Liver (tissue), 9 donors: ENCODE measurements around the gene ZKSCAN3. TPM values are rescaled to one million over a fixed set of nuclear protein-coding genes. Genes with fewer than 3 reads are reported as not detected.
"Not testable (repeated sequence)": the region's sequence is repeated elsewhere in the genome, so short reads cannot be mapped to it uniquely, and the experiment has no call there.

ENCODE experiments used
- DNase-seq: peaks from one replicate; pipeline ENCODE4 v3.0.0-alpha.2; 2017; ENCODE audit warnings: low spot score
- H3K27ac ChIP-seq, 2 donors: one replicate each; pipeline ENCODE4 v1.7.0; 2013; ENCODE audit warnings: inconsistent platforms in 2 of 2, low read length in 2 of 2, control low read depth in 1 of 2, low read depth in 1 of 2, mild to moderate bottlenecking in 1 of 2
- H3K27me3 ChIP-seq, 4 donors: one replicate each; pipeline versions ENCODE4 v1.6.1 to v1.7.0; 2013; ENCODE audit warnings: low read length in 3 of 4, inconsistent platforms in 1 of 4, mild to moderate bottlenecking in 1 of 4, moderate library complexity in 1 of 4; ENCODE audit not compliant: control insufficient read depth in 4 of 4, insufficient read depth in 4 of 4
- H3K36me3 ChIP-seq, 4 donors: one replicate each; pipeline versions ENCODE4 v1.6.1 to v1.7.0; 2013; ENCODE audit warnings: low read length in 3 of 4, mild to moderate bottlenecking in 3 of 4, low read depth in 1 of 4, moderate library complexity in 1 of 4; ENCODE audit not compliant: control insufficient read depth in 4 of 4, insufficient read depth in 3 of 4
- H3K4me1 ChIP-seq, 4 donors: one replicate each; pipeline versions ENCODE4 v1.6.1 to v1.7.0; 2013; ENCODE audit warnings: low read length in 3 of 4, mild to moderate bottlenecking in 3 of 4, moderate library complexity in 1 of 4; ENCODE audit not compliant: control insufficient read depth in 4 of 4, insufficient read depth in 4 of 4
- H3K4me3 ChIP-seq, 3 donors: one replicate each; pipeline versions ENCODE4 v1.6.1 to v1.7.0; 2013; ENCODE audit warnings: low read length in 3 of 3, control low read depth in 1 of 3, low read depth in 1 of 3, mild to moderate bottlenecking in 1 of 3
- H3K9ac ChIP-seq, 2 donors: one replicate each; pipeline ENCODE4 v1.7.0; 2013; ENCODE audit warnings: low read length in 2 of 2, mild to moderate bottlenecking in 2 of 2, moderate library complexity in 2 of 2, control low read depth in 1 of 2, low read depth in 1 of 2
- H3K9me3 ChIP-seq, 4 donors: one replicate each; pipeline versions ENCODE4 v1.6.1 to v1.7.0; 2013; ENCODE audit warnings: low read length in 3 of 4; ENCODE audit not compliant: control insufficient read depth in 4 of 4
- EGR1 ChIP-seq, 2 donors: IDR thresholded peaks; 2 replicates each; pipeline ENCODE4 v1.6.1; 2016 to 2018; ENCODE audit warnings: antibody characterized with exemption in 2 of 2, low read depth in 2 of 2
- FOXA1 ChIP-seq: IDR thresholded peaks from 2 replicates; pipeline ENCODE4 v1.6.1; 2016; ENCODE audit warnings: antibody characterized with exemption
- GABPA ChIP-seq, 2 donors: IDR thresholded peaks in 1 of 2; conservative IDR thresholded peaks in 1 of 2; 2 replicates each; pipeline ENCODE4 v1.6.1; 2016; ENCODE audit warnings: antibody characterized with exemption in 2 of 2, mild to moderate bottlenecking in 1 of 2, moderate library complexity in 1 of 2
- HNF4G ChIP-seq: IDR thresholded peaks from 2 replicates; pipeline ENCODE4 v1.6.1; 2016; ENCODE audit warnings: antibody characterized with exemption
- NR2F2 ChIP-seq: IDR thresholded peaks from 2 replicates; pipeline ENCODE4 v1.6.1; 2016; ENCODE audit warnings: antibody characterized with exemption
- SP1 ChIP-seq: IDR thresholded peaks from 2 replicates; pipeline ENCODE4 v1.6.1; 2018; ENCODE audit warnings: antibody characterized with exemption, mild to moderate bottlenecking
- YY1 ChIP-seq: IDR thresholded peaks from 2 replicates; pipeline ENCODE4 v1.6.1; 2016; ENCODE audit warnings: antibody characterized with exemption, mild to moderate bottlenecking
- ZBTB33 ChIP-seq: IDR thresholded peaks from 2 replicates; pipeline ENCODE4 v1.6.1; 2016; ENCODE audit warnings: antibody characterized with exemption
- WGBS: extraction: QIAGEN DNeasy Blood & Tissue Kit; methylation state at CpG from one replicate; pipeline ENCODE4 v1.1.7; 2013; 5-methylcytosine and 5-hydroxymethylcytosine counted together
- polyA plus RNA-seq, 2 donors: library from polyadenylated mRNA; stranded (reverse) in 1 of 2; unstranded in 1 of 2; fragments of 200-250 nt in 1 of 2; fragments of >200 nt in 1 of 2; fragmentation: Nextera tagmentation in 1 of 2; extraction: Ambion mirVana in 1 of 2; gene quantifications; one replicate each; pipeline versions ENCODE4 v1.2.1 to v1.2.3, GENCODE V29; 2013 to 2015
- total RNA-seq, 2 donors: library from RNA; depleted of rRNA; stranded (reverse); fragments of >200 nt; gene quantifications; one replicate each; pipeline ENCODE4 v1.2.3, GENCODE V29; 2014
- TF ChIP-seq, protein P1 (sequence below): IDR thresholded peaks from 2 replicates; pipeline ENCODE4 v1.6.1; 2016; ENCODE audit warnings: antibody characterized with exemption
- TF ChIP-seq, protein P2 (sequence below): IDR thresholded peaks from 2 replicates; pipeline ENCODE4 v1.6.1; 2016; ENCODE audit warnings: antibody characterized with exemption, mild to moderate bottlenecking
- donor health status: healthy.
- donor health status: healthy.
- donor health status: healthy.
- donor health status: healthy.
- donor health status: healthy.

Gene ZKSCAN3
- total and polyA plus RNA-seq, 4 donors = 0.93 to 8.8 (median 1.9) TPM

DNA sequence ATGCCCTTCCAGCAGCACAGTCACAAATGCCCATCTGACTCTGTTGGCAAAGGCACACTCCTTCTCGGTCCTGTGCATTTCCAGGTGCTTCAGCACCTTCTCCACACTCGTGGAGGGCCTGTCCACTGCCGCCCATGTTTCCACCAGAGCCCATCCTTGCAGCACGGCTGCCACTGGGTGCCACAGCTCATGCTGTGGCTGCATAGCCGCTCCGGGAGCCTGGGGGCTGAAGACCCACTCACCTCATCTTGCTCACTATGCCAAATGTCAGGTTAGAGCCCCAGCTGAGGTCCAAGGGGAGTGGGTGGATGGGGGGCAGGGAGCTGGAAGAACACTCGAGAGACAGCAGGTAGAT, 6.9 kb downstream of the ZKSCAN3 start:
- Histone ChIP-seq H3K36me3 (peaks cover 0 to 3% (median 1%) of the 10 kb centered on the region in 4 donors), H3K27me3 (no peaks in the 10 kb centered on the region), H3K27ac (peak overlapping the region in 1 of 2 donors; percentile 92), H3K4me1 (peaks cover 4 to 22% (median 17%) of the 10 kb centered on the region in 4 donors), H3K4me3 (no peak overlapping the region), H3K9ac (no peak overlapping the region), H3K9me3 (no peaks in the 10 kb centered on the region)
- 69% methylated on average over 7 of the region's 7 CpGs for WGBS
- DNase-seq = no peak
- TF ChIP-seq SP1 (no peak), NR2F2 (no peak), ZBTB33 (no peak), YY1 (no peak), EGR1 (IDR thresholded peaks at IDR 0.05; ENCODE audit: low read depth in 2 of 2) (no peak), FOXA1 (no peak), HNF4G (no peak)
- TF ChIP-seq, protein P1, sequence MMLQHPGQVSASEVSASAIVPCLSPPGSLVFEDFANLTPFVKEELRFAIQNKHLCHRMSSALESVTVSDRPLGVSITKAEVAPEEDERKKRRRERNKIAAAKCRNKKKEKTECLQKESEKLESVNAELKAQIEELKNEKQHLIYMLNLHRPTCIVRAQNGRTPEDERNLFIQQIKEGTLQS = no peak

DNA sequence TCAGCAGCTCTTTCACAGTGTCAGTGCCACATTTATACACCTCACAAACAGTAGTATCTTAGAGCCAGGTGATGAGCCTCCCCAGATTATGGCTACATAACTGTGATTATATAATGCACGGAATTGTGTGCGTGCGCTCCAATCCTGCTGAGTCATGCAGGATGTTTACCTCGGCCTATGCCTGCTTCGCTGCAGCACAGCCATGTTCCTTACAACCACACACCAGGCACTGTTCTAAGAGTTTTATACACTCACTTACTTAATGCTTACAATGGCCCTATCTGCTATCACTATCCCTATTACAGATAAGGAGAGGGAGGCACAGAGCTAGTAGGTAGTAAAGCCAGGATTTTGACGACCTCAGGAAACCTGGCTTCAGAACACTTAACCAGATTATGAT, 7.3 kb downstream of the ZKSCAN3 start:
- Histone ChIP-seq H3K36me3 (peaks cover 0 to 5% (median 2%) of the 10 kb centered on the region in 4 donors), H3K9me3 (no peaks in the 10 kb centered on the region), H3K9ac (no peak overlapping the region), H3K4me1 (peaks cover 4 to 22% (median 17%) of the 10 kb centered on the region in 4 donors), H3K4me3 (no peak overlapping the region), H3K27me3 (no peaks in the 10 kb centered on the region), H3K27ac (no peak overlapping the region)
- 72% methylated on average over 6 of the region's 6 CpGs for WGBS
- DNase-seq = no peak
- TF ChIP-seq, protein P2, sequence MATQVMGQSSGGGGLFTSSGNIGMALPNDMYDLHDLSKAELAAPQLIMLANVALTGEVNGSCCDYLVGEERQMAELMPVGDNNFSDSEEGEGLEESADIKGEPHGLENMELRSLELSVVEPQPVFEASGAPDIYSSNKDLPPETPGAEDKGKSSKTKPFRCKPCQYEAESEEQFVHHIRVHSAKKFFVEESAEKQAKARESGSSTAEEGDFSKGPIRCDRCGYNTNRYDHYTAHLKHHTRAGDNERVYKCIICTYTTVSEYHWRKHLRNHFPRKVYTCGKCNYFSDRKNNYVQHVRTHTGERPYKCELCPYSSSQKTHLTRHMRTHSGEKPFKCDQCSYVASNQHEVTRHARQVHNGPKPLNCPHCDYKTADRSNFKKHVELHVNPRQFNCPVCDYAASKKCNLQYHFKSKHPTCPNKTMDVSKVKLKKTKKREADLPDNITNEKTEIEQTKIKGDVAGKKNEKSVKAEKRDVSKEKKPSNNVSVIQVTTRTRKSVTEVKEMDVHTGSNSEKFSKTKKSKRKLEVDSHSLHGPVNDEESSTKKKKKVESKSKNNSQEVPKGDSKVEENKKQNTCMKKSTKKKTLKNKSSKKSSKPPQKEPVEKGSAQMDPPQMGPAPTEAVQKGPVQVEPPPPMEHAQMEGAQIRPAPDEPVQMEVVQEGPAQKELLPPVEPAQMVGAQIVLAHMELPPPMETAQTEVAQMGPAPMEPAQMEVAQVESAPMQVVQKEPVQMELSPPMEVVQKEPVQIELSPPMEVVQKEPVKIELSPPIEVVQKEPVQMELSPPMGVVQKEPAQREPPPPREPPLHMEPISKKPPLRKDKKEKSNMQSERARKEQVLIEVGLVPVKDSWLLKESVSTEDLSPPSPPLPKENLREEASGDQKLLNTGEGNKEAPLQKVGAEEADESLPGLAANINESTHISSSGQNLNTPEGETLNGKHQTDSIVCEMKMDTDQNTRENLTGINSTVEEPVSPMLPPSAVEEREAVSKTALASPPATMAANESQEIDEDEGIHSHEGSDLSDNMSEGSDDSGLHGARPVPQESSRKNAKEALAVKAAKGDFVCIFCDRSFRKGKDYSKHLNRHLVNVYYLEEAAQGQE = no peak
- TF ChIP-seq GABPA (IDR thresholded peaks at IDR 0.05 in 1 of 2, conservative IDR thresholded peaks at IDR 0.05 in 1 of 2) (no peak), FOXA1 (no peak), SP1 (no peak)

- Histone ChIP-seq H3K4me1 (peaks cover 4 to 22% (median 15%) of the 10 kb centered on the region in 4 donors), H3K36me3 (peaks cover 0 to 11% (median 5%) of the 10 kb centered on the region in 4 donors)
- WGBS = 96% methylated on average over 14 of the region's 16 CpGs
- not testable (repeated sequence) for H3K27ac ChIP-seq, DNase-seq, H3K4me3 ChIP-seq, H3K9me3 ChIP-seq, H3K27me3 ChIP-seq, H3K9ac ChIP-seq
Measured at GRCh38 chr6:28359562-28359961, 9.8 kb downstream of the ZKSCAN3 start.
